Osteoblast (primary cell): ENCODE data around the gene METTL18. TPM values are rescaled to one million over a fixed set of nuclear protein-coding genes. Genes with fewer than 3 reads are reported as not detected.
"Not testable (repeated sequence)": the region's sequence is repeated elsewhere in the genome, so short reads cannot be mapped to it uniquely, and the experiment has no call there.

Source experiments
- DNase-seq: peaks from one replicate; pipeline ENCODE4 v3.0.0; 2011; ENCODE audit warnings: low spot score, mixed read lengths; ENCODE audit not compliant: insufficient read length; ENCODE audit errors: missing footprints
- H2AFZ ChIP-seq: 2 replicates; pipeline ENCODE4 v1.6.0; 2011; ENCODE audit warnings: mild to moderate bottlenecking, low read length
- H3K27ac ChIP-seq: 2 replicates; pipeline ENCODE4 v1.5.1; 2011; ENCODE audit warnings: mild to moderate bottlenecking, low read depth, low read length, moderate library complexity
- H3K27me3 ChIP-seq: 2 replicates; pipeline ENCODE4 v1.6.0; 2012; ENCODE audit warnings: mild to moderate bottlenecking, control low read depth, inconsistent platforms, low read length, moderate library complexity; ENCODE audit not compliant: insufficient read depth
- H3K36me3 ChIP-seq: 2 replicates; pipeline ENCODE4 v1.5.1; 2011; ENCODE audit warnings: mild to moderate bottlenecking, low read length, control low read depth, moderate library complexity; ENCODE audit not compliant: insufficient read depth
- H3K4me1 ChIP-seq: 2 replicates; pipeline ENCODE4 v1.5.1; 2011; ENCODE audit warnings: mild to moderate bottlenecking, low read length, control low read depth, moderate library complexity; ENCODE audit not compliant: insufficient read depth
- H3K4me2 ChIP-seq: 2 replicates; pipeline ENCODE4 v1.6.0; 2011; ENCODE audit warnings: mild to moderate bottlenecking, low read length; ENCODE audit not compliant: insufficient read depth
- H3K4me3 ChIP-seq: fragments of 200-600 bp; sonication (generic); 3 replicates; pipeline ENCODE4 v1.5.1; 2012; ENCODE audit warnings: mild to moderate bottlenecking, low read length, inconsistent platforms; ENCODE audit not compliant: insufficient read depth
- H3K79me2 ChIP-seq: 2 replicates; pipeline ENCODE4 v1.6.0; 2012; ENCODE audit warnings: mild to moderate bottlenecking, low read length, control low read depth, inconsistent platforms; ENCODE audit not compliant: insufficient read depth
- H3K9me3 ChIP-seq: 2 replicates; pipeline ENCODE4 v1.5.1; 2011; ENCODE audit warnings: low read depth, low read length, control low read depth
- H4K20me1 ChIP-seq: 2 replicates; pipeline ENCODE4 v1.6.0; 2012; ENCODE audit warnings: mild to moderate bottlenecking, low read length, control low read depth; ENCODE audit not compliant: insufficient read depth
- total RNA-seq: library from RNA; depleted of rRNA; stranded (reverse); fragments of >200 nt; gene quantifications from 2 replicates; pipeline ENCODE4 v1.2.3, GENCODE V29; 2012
- TF ChIP-seq, protein P1 (sequence below): IDR thresholded peaks from 2 replicates; pipeline ENCODE4 v1.5.1; 2011; ENCODE audit warnings: mild to moderate bottlenecking, low read depth, low read length, moderate library complexity; ENCODE audit errors: extremely low read depth

Gene METTL18
- total RNA-seq, 1 donor, result 2.9 TPM

DNA sequence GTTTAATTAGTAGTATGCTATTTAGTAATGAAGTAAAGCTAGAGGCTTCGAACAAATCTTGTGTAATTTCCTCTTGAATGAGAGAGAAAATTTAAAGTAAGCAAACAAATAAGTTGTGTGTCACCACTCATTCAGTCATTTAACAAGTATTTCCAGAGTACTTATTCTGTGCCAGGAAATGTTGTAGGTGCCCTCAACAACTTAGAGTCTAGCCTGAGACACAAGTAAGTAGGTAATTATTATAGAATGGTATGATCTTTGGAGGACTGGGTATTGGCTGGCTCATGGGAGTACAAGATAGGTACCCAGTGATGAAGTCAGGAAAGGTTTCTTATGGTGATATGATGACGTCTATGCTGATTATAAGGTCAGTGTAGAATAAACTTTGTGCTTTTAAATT, 17.4 kb upstream of the METTL18 start:
- TF ChIP-seq, protein P1, sequence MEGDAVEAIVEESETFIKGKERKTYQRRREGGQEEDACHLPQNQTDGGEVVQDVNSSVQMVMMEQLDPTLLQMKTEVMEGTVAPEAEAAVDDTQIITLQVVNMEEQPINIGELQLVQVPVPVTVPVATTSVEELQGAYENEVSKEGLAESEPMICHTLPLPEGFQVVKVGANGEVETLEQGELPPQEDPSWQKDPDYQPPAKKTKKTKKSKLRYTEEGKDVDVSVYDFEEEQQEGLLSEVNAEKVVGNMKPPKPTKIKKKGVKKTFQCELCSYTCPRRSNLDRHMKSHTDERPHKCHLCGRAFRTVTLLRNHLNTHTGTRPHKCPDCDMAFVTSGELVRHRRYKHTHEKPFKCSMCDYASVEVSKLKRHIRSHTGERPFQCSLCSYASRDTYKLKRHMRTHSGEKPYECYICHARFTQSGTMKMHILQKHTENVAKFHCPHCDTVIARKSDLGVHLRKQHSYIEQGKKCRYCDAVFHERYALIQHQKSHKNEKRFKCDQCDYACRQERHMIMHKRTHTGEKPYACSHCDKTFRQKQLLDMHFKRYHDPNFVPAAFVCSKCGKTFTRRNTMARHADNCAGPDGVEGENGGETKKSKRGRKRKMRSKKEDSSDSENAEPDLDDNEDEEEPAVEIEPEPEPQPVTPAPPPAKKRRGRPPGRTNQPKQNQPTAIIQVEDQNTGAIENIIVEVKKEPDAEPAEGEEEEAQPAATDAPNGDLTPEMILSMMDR, result no peak
- Histone ChIP-seq H3K4me3 (no peak overlapping the region), H3K9me3 (no peaks in the 10 kb centered on the region), H3K27ac (no peak overlapping the region), H3K27me3 (no peaks in the 10 kb centered on the region), H4K20me1 (no peaks in the 10 kb centered on the region), H3K36me3 (peaks cover 4% of the 10 kb centered on the region), H3K4me2 (no peak overlapping the region), H2AFZ (no peak overlapping the region), H3K4me1 (no peaks in the 10 kb centered on the region), H3K79me2 (no peaks in the 10 kb centered on the region)
- DNase-seq, result no peak

DNA sequence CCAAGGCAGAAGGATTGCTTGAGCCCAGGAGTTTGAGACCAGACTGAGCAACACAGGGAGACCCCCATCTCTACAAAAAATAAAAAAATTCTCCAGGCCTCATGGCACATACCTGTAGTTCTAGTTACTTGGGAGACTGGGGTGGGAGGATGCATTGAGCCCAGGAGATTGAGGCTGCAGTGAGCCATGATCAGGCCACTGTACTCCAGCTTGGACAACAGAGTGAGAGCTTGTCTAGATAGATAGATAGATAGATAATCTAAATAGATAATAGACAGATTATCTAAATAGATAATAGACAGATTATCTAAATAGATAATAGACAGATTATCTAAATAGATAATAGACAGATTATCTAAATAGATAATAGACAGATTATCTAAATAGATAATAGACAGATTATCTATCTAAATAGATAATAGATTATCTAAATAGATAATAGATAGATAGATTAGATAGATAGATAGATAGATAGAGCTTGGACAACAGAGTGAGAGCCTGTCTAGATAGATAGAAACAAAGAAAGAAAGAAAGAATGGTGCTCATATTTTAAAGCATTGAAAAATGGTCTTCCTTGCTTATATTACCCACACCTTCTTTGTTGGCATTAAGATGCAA, 16.8 kb upstream of the METTL18 start:
- H3K79me2 ChIP-seq, H2AFZ ChIP-seq, H3K4me3 ChIP-seq, H3K27me3 ChIP-seq, H3K36me3 ChIP-seq, H3K9me3 ChIP-seq, H3K4me1 ChIP-seq, DNase-seq, H3K4me2 ChIP-seq, H3K27ac ChIP-seq, H4K20me1 ChIP-seq: not testable (repeated sequence)

DNA sequence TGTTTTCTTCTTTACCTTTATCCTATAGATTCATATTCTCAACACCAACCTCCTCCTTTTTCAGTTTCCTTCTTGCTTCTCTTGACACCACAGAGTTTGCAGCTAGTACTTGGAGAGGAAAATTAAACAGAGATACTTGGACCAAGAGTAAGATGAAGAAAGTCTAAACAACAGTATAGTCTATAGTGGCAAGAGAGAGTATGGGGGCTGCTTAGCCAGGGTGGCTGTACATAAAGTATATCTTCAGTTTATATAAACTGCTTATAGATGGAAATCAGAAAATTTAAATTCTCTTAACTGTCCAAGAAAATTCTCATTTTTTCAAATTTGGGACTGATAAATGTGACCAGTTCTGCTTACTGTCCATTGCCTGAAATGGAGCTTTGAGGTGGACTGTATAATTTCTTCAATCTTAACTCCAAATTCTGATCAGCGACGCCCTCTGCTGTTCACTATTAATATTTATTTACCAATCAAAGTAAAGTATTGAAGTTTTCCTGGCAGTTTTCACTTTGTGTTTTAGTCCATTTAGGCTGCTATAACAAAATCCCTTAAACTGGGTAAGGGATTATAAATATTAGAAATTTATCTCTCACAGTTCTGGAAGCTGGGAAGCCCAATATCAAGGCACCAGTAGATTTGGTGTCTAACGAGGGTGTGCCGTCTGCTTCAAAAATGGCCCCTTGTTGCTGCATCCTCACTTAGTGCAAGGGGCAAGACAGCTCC, 14.8 kb upstream of the METTL18 start:
- H3K79me2 ChIP-seq, result no peaks in the 10 kb centered on the region
- no peaks in the 10 kb centered on the region for H4K20me1 ChIP-seq
- no peak overlapping the region for H3K4me2 ChIP-seq
- H3K27me3 ChIP-seq, result no peaks in the 10 kb centered on the region
- TF ChIP-seq, protein P1, result peak; percentile 56
- H3K36me3 ChIP-seq, result no peaks in the 10 kb centered on the region
- H3K4me1 ChIP-seq, result no peaks in the 10 kb centered on the region
- no peaks in the 10 kb centered on the region for H3K9me3 ChIP-seq
- peak; percentile 44 for DNase-seq
- no peak overlapping the region for H2AFZ ChIP-seq
- no peak overlapping the region for H3K4me3 ChIP-seq
- no peak overlapping the region for H3K27ac ChIP-seq

DNA sequence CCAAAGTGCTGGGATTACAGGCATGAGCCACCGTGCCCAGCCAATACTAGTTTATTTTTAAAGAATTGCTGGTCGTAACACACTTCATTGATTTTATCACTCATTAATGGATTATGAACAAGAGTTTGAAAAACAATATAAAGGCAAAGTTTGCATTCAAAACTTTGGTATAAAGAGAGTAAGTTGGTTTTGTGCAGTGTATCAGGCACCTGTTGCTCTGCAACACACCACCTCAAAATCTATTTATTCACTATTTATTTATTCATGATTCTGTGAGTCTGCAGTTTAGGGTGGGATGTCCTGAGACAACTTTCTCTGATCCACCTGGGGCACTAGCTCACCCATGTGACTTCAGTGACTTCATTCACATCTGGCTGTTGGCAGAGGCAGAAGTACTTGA, 10.2 kb upstream of the METTL18 start:
- H3K79me2 ChIP-seq, result no peaks in the 10 kb centered on the region
- peaks cover 8% of the 10 kb centered on the region for H3K36me3 ChIP-seq
- H2AFZ ChIP-seq, result no peak overlapping the region
- no peaks in the 10 kb centered on the region for H3K27me3 ChIP-seq
- no peaks in the 10 kb centered on the region for H3K4me1 ChIP-seq
- no peak overlapping the region for H3K27ac ChIP-seq
- TF ChIP-seq, protein P1, result no peak
- no peak for DNase-seq
- no peaks in the 10 kb centered on the region for H4K20me1 ChIP-seq
- H3K9me3 ChIP-seq, result no peaks in the 10 kb centered on the region
- no peak overlapping the region for H3K4me2 ChIP-seq
- no peak overlapping the region for H3K4me3 ChIP-seq
